HepG2 (cell line): ENCODE measurements around the gene ESPNL. TPM values are rescaled to one million over a fixed set of nuclear protein-coding genes. Genes with fewer than 3 reads are reported as not detected.

Source experiments
- ATAC-seq: fragments of 200-7000 bp; cut with Tn5 transposase; 3 replicates; pipeline ENCODE4 v1.9.1; 2020; ENCODE audit warnings: mild to moderate bottlenecking, moderate library complexity
- BruUV-seq: library from RNA; stranded (reverse); fragments of 400-500 nt; replicated peaks from 2 replicates; lab custom pipeline; 2021; lab: Mats Ljungman, UMichigan
- CTCF ChIA-PET: fragments of 300-600 bp; formaldehyde crosslinking; extraction: SDS; loops from one replicate; lab custom pipeline; 2021; ENCODE audit warnings: low total read pairs, inconsistent platforms, low intra/inter-chr PET ratio; lab: Yijun Ruan, JAX
- POLR2A ChIA-PET: fragments of 350-600 bp; sonication (Branson Sonifier 250); formaldehyde crosslinking; loops from one replicate; lab custom pipeline; 2020; ENCODE audit warnings: antibody characterized with exemption, inconsistent platforms; lab: Yijun Ruan, JAX
- DNase-seq: peaks from one replicate; pipeline ENCODE4 v3.0.0-alpha.2; 2015; ENCODE audit warnings: low spot score
- FAIRE-seq: peaks from 3 replicates; lab custom pipeline; 2011; peaks lifted over from hg19 to GRCh38; lab: Jason Lieb, UNC
- H2AFZ ChIP-seq: one replicate; pipeline ENCODE4 v1.6.1; 2011; ENCODE audit warnings: low read length, inconsistent platforms
- H3K27ac ChIP-seq: fragments of 300-600 bp; 3 replicates; pipeline ENCODE4 v1.8.0; 2011; ENCODE audit warnings: mixed run types, mild to moderate bottlenecking, mixed read lengths, low read length, inconsistent platforms; ENCODE audit not compliant: insufficient read depth; ENCODE audit errors: extremely low read length
- H3K27me3 ChIP-seq, 2 experiments: fragments of 200-600 bp in 1 of 2; 2 replicates in 1 of 2; 3 replicates in 1 of 2; pipeline versions ENCODE4 v1.6.0 to v1.8.0; 2011; ENCODE audit warnings: low read length in 2 of 2, mild to moderate bottlenecking in 2 of 2, moderate library complexity in 2 of 2, inconsistent platforms in 1 of 2; ENCODE audit not compliant: insufficient read depth in 2 of 2, control insufficient read depth in 1 of 2
- H3K36me3 ChIP-seq, 2 experiments: fragments of 200-600 bp in 1 of 2; replicated peaks in 1 of 2; 2 replicates in 1 of 2; 3 replicates in 1 of 2; pipeline versions ENCODE4 v1.5.1 to v1.8.0; 2011; ENCODE audit warnings: low read length in 2 of 2, inconsistent platforms in 1 of 2; ENCODE audit not compliant: insufficient read depth in 2 of 2, control insufficient read depth in 1 of 2
- H3K4me1 ChIP-seq: 2 replicates; pipeline ENCODE4 v1.5.1; 2012; ENCODE audit warnings: low read length, inconsistent platforms; ENCODE audit not compliant: insufficient read depth
- H3K4me2 ChIP-seq: 2 replicates; pipeline ENCODE4 v1.6.0; 2011; ENCODE audit warnings: low read depth, low read length, inconsistent platforms
- H3K4me3 ChIP-seq, 3 experiments: fragments of 200-600 bp in 1 of 3; sonication (generic), shearing (Covaris generic) in 1 of 3; replicated peaks in 1 of 3; 2 replicates each; pipeline ENCODE4 v1.5.1; 2011 to 2016; ENCODE audit warnings: low read length in 3 of 3, inconsistent platforms in 2 of 3, low read depth in 2 of 3, mild to moderate bottlenecking in 2 of 3, control low read depth in 1 of 3, mixed read lengths in 1 of 3; ENCODE audit not compliant: insufficient read depth in 1 of 3
- H3K79me2 ChIP-seq: one replicate; pipeline ENCODE4 v1.6.1; 2011; ENCODE audit warnings: low read length, inconsistent platforms; ENCODE audit not compliant: insufficient read depth
- H3K9ac ChIP-seq: 2 replicates; pipeline ENCODE4 v1.6.0; 2011; ENCODE audit warnings: mild to moderate bottlenecking, low read depth, low read length, inconsistent platforms; ENCODE audit not compliant: insufficient read depth
- H3K9me3 ChIP-seq: 2 replicates; pipeline ENCODE4 v1.5.1; 2012; ENCODE audit warnings: mild to moderate bottlenecking, low read length
- H4K20me1 ChIP-seq: 2 replicates; pipeline ENCODE4 v1.6.0; 2011; ENCODE audit warnings: inconsistent platforms, mild to moderate bottlenecking, low read length, moderate library complexity; ENCODE audit not compliant: insufficient read depth
- CTCF ChIP-seq: sonication (generic); formaldehyde crosslinking; IDR thresholded peaks from 2 replicates; pipeline ENCODE4 v1.5.0; 2020; ENCODE audit warnings: mild to moderate bottlenecking, missing genetic modification reagents, moderate library complexity
- E2F5 ChIP-seq: sonication (generic); formaldehyde crosslinking; conservative IDR thresholded peaks from 2 replicates; pipeline ENCODE4 v1.4.0; 2020; ENCODE audit warnings: missing genetic modification reagents
- FOXK2 ChIP-seq: fragments of 450-650 bp; IDR thresholded peaks from 2 replicates; pipeline ENCODE4 v1.6.1; 2016
- FOXM1 ChIP-seq: sonication (generic); formaldehyde crosslinking; IDR thresholded peaks from 2 replicates; pipeline ENCODE4 v1.5.0; 2020; ENCODE audit warnings: missing genetic modification reagents
- HNRNPL ChIP-seq: fragments of 200-400 bp; formaldehyde crosslinking; IDR thresholded peaks from 2 replicates; pipeline ENCODE4 v1.6.1; 2017; ENCODE audit warnings: mild to moderate bottlenecking, low read depth, low read length
- JARID2 ChIP-seq: sonication (generic); formaldehyde crosslinking; IDR thresholded peaks from 2 replicates; pipeline ENCODE4 v1.8.1; 2023; ENCODE audit warnings: missing genetic modification reagents, inconsistent platforms; ENCODE audit not compliant: insufficient replicate concordance
- KDM1A ChIP-seq: IDR thresholded peaks from 2 replicates; pipeline ENCODE4 v1.6.1; 2016; ENCODE audit warnings: missing compliant biosample characterization
- KDM2A ChIP-seq: sonication (generic); formaldehyde crosslinking; IDR thresholded peaks from 2 replicates; pipeline ENCODE4 v1.4.0; 2020; ENCODE audit warnings: low read depth, missing genetic modification reagents, borderline replicate concordance
- MYC ChIP-seq: sonication (generic); formaldehyde crosslinking; IDR thresholded peaks from 2 replicates; pipeline ENCODE4 v1.9.0; 2021; ENCODE audit warnings: missing genetic modification reagents, borderline replicate concordance
- NFKB2 ChIP-seq: sonication (generic); formaldehyde crosslinking; IDR thresholded peaks from 2 replicates; pipeline ENCODE4 v1.4.0; 2020; ENCODE audit warnings: missing genetic modification reagents, borderline replicate concordance
- NR2C2 ChIP-seq: sonication (generic); formaldehyde crosslinking; IDR thresholded peaks from 2 replicates; pipeline ENCODE4 v1.4.0; 2020; ENCODE audit warnings: missing genetic modification reagents, mild to moderate bottlenecking, moderate library complexity, borderline replicate concordance
- PCBP1 ChIP-seq: fragments of 200-400 bp; formaldehyde crosslinking; IDR thresholded peaks from 2 replicates; pipeline ENCODE4 v1.6.1; 2017; ENCODE audit warnings: mild to moderate bottlenecking, low read depth, low read length, borderline replicate concordance
- SETDB1 ChIP-seq: sonication (generic); formaldehyde crosslinking; IDR thresholded peaks from 2 replicates; pipeline ENCODE4 v1.5.1; 2020; ENCODE audit warnings: missing genetic modification reagents, mild to moderate bottlenecking, borderline replicate concordance
- ZNF12 ChIP-seq: sonication (generic); formaldehyde crosslinking; IDR thresholded peaks from 2 replicates; pipeline ENCODE4 v1.5.0; 2020; ENCODE audit warnings: missing genetic modification reagents
- ZNF512B ChIP-seq: sonication (generic); formaldehyde crosslinking; IDR thresholded peaks from 2 replicates; pipeline ENCODE4 v1.5.1; 2020; ENCODE audit warnings: missing genetic modification reagents, mild to moderate bottlenecking, borderline replicate concordance
- ZNF567 ChIP-seq: sonication (generic); formaldehyde crosslinking; IDR thresholded peaks from 2 replicates; pipeline ENCODE4 v1.8.1; 2023; ENCODE audit warnings: mild to moderate bottlenecking, missing genetic modification reagents, borderline replicate concordance
- ZNF75D ChIP-seq: sonication (generic); formaldehyde crosslinking; IDR thresholded peaks from 2 replicates; pipeline ENCODE4 v1.8.1; 2023; ENCODE audit warnings: missing genetic modification reagents, mild to moderate bottlenecking, borderline replicate concordance
- ZNF841 ChIP-seq: sonication (generic); formaldehyde crosslinking; IDR thresholded peaks from 2 replicates; pipeline ENCODE4 v1.8.1; 2023; ENCODE audit warnings: missing genetic modification reagents, borderline replicate concordance
- WGBS: methylation state at CpG from one replicate; pipeline ENCODE4 v1.1.6; 2017; ENCODE audit warnings: low lambda C conversion rate; 5-methylcytosine and 5-hydroxymethylcytosine counted together
- in situ Hi-C: cut with HindIII; loops from 2 replicates; pipeline ENCODE4 v1.10.0; 2017; ENCODE audit warnings: low pct_unique_long_range_greater_than_20kb; ENCODE audit not compliant: extremely low pct_ligation_motif_present
- intact Hi-C: fragments of 100-400 bp; cut with micrococcal nuclease; formaldehyde crosslinking; loops from one replicate; pipeline ENCODE4 v1.10.0; 2022; ENCODE audit not compliant: unreplicated experiment
- polyA plus RNA-seq, 8 experiments: library from polyadenylated mRNA; depleted of rRNA in 3 of 8; stranded (reverse) in 7 of 8; unstranded in 1 of 8; fragments of >200 nt; fragmentation: Illumina TruSeq in 4 of 8; extraction: Trizol in 4 of 8; gene quantifications; 2 replicates each; pipeline versions ENCODE4 v1.2.1 to v1.2.3, GENCODE V29; 2011 to 2016; ENCODE audit warnings: low read depth in 4 of 8, missing spikeins in 1 of 8, mixed read lengths in 1 of 8; ENCODE audit not compliant: insufficient read depth in 1 of 8
- total RNA-seq, 5 experiments: library from RNA; depleted of rRNA; stranded (reverse); fragments of >200 nt; fragmentation: Illumina TruSeq; extraction: Trizol; gene quantifications; 2 replicates each; pipeline ENCODE4 v1.2.3, GENCODE V29; 2016; ENCODE audit warnings: low read depth in 1 of 5

Gene ESPNL
- total and polyA plus RNA-seq, 2 of the 13 experiments (the other 11 are each of a cell fraction or from before 2014, with no cell fraction given): 0.45 to 0.80 TPM

GRCh38 chr2:238158018-238158508 lies 57.9 kb downstream of the ESPNL start (continued):
- TF ChIP-seq FOXK2 (no peak), NR2C2 (CRISPR knock-in tag) (no peak), ZNF512B (CRISPR knock-in tag) (no peak), PCBP1 (peak; percentile 16; the same call in 1 of the 2 replicates), HNRNPL (0 out of 2 replicates have a peak, but pooled peaks have one; percentile 32), SETDB1 (no peak)

GRCh38 chr2:238158509-238159070 lies 58.5 kb downstream of the ESPNL start, which contains the start of gene ERFE:
ERFE (plus strand) TSS chr2:238158970; CDS start chr2:238159008, 38 bp downstream.
- intact Hi-C loops (no loop called here), in situ Hi-C loops (no loop called here)
- CTCF ChIA-PET: no interaction called here
- Histone ChIP-seq H3K4me2 (peak within 1 kb of the TSS; percentile 81), H3K4me1 (peaks cover 24% of the 10 kb centered on the region), H3K79me2 (no peaks in the 10 kb centered on the region), H3K27ac (no peak within 1 kb of the TSS), H3K9ac (no peak within 1 kb of the TSS), H3K9me3 (no peaks in the 10 kb centered on the region), H4K20me1 (no peaks in the 10 kb centered on the region), H3K4me3 (peak within 1 kb of the TSS; percentile 33 to 60 (median 36); a peak in 5 of 6 replicates), H3K27me3 (peaks cover 36 to 81% of the 10 kb centered on the region in 2 experiments), H3K36me3 (no peaks in the 10 kb centered on the region), H2AFZ (no peak within 1 kb of the TSS)
- DNase-seq: no peak
- BruUV-seq: no TSS peak
- 53% methylated on average over 20 of the region's 61 CpGs for WGBS
- no peak for FAIRE-seq
- POLR2A ChIA-PET: no interaction called here
- peak; percentile 25 for ATAC-seq
- no peak for TF ChIP-seq KDM1A
- peak; percentile 78 for TF ChIP-seq KDM2A
- no peak for TF ChIP-seq FOXM1 (CRISPR knock-in tag)
- no peak for TF ChIP-seq ZNF12
- peak; percentile 58 for TF ChIP-seq CTCF (CRISPR knock-in tag)
- no peak for TF ChIP-seq NFKB2 (CRISPR knock-in tag)
- no peak for TF ChIP-seq JARID2 (CRISPR knock-in tag)
- TF ChIP-seq E2F5 (CRISPR knock-in tag): peak; percentile 83
- no peak for TF ChIP-seq ZNF75D (CRISPR knock-in tag)
- TF ChIP-seq ZNF841 (CRISPR knock-in tag): 0 out of 2 replicates have a peak, but pooled peaks have one; percentile 46
- no peak for TF ChIP-seq ZNF567
- TF ChIP-seq MYC (CRISPR knock-in tag): peak; percentile 41; the same call in 1 of the 2 replicates
